Measurements from ENCODE around the gene EYS.

DNA sequence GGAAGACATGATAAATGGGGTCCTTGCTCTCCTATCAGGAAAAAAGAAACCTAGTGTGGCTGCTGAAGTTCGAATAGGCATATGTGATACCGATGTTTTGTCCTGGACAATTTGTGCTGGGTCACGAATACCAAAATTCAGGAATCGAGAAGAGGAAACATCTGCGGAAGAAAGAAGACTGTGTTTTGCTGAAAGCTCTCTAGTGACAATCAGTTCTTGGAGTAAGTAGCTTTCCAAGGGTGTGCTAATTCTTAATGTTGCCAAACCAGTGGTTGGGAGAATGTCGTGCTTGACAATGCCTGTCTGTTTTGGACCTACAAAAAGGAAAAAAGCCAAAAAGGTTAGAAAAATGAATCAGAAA lies 1115.4 kb downstream of the EYS start:
- TF ChIP-seq POLR2A (IDR thresholded peaks at IDR 0.05) (no peak), CTCF (IDR thresholded peaks at IDR 0.05) (no peak)
